Activated naive CD8-positive, alpha-beta T cell treated with anti-CD3 and anti-CD28 coated beads for 36 hours (primary cell): ENCODE results near the gene GDF2. TPM values are rescaled to one million over a fixed set of nuclear protein-coding genes. Genes with fewer than 3 reads are reported as not detected.

Experiments used
- DNase-seq: peaks from one replicate; pipeline ENCODE4 v3.0.0; 2021
- H3K27ac Mint-ChIP-seq: one replicate; pipeline ENCODE4 v1.8.0; 2022; ENCODE audit warnings: mild to moderate bottlenecking, moderate library complexity, mixed read lengths
- H3K27me3 Mint-ChIP-seq: one replicate; pipeline ENCODE4 v1.8.0; 2022; ENCODE audit warnings: mild to moderate bottlenecking, mixed read lengths
- H3K36me3 Mint-ChIP-seq: one replicate; pipeline ENCODE4 v1.8.0; 2021; ENCODE audit warnings: mild to moderate bottlenecking, mixed read lengths
- H3K4me1 Mint-ChIP-seq: one replicate; pipeline ENCODE4 v1.8.0; 2021; ENCODE audit warnings: mixed read lengths
- H3K4me3 Mint-ChIP-seq: one replicate; pipeline ENCODE4 v1.8.0; 2022; ENCODE audit warnings: mild to moderate bottlenecking, moderate library complexity, mixed read lengths
- H3K9me3 Mint-ChIP-seq: one replicate; pipeline ENCODE4 v1.8.0; 2022; ENCODE audit warnings: mixed read lengths
- total RNA-seq, 2 experiments: library from RNA; stranded (reverse); gene quantifications; one replicate each; pipeline ENCODE4 v1.2.3, GENCODE V29; 2021

The GDF2 gene
- total RNA-seq, 2 experiments from 2014 or later = not detected

DNA sequence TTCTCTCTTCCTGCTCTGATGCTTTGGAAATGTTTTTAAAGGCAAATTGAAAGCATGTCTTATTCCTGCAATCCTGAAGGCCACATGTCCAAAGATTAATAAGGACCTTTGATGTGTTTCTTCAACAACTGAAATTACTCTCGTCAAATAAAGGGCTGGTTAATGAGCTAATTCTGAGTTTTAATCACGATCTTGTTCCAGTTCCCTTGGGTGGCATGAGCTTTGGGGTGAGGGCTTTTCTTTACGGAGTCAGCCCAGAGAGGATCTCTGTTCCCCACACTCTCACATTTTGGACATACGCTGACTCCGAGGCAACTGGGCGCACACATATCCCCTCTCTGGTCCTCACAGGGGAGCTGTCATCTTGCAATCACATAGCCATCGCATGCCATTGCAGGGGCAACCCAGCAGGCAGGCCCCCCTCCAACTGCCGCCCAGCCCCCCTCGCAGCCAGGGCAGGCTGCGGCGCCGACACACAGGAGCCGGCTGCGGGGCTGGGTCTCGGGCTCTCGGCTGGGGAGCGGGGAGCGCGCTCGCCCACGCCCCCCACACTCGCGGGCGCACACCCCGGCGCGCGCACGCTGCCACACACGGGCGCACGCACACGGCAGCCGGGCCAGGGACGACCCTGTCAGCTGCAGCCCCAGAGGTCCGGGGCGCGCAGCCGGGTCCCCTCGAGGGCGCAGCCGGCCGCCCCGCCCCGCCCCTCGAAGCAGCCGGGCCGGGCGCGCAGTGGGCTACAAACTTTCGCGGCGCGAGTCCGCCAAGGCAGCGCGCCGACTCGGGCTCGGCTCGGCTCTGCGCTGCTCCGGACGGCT, 22.4 kb upstream of the GDF2 start, which contains the start of gene GDF10:
GDF10 (plus strand) TSS at position 587 of the 818 bp plus-strand sequence. CDS start 455 bp downstream, outside the sequence.
- Mint-ChIP-seq H3K27me3 (peaks cover 11% of the 10 kb centered on the region), H3K4me3 (peak within 1 kb of the TSS; percentile 79)
- peak; percentile 55 for DNase-seq

DNA sequence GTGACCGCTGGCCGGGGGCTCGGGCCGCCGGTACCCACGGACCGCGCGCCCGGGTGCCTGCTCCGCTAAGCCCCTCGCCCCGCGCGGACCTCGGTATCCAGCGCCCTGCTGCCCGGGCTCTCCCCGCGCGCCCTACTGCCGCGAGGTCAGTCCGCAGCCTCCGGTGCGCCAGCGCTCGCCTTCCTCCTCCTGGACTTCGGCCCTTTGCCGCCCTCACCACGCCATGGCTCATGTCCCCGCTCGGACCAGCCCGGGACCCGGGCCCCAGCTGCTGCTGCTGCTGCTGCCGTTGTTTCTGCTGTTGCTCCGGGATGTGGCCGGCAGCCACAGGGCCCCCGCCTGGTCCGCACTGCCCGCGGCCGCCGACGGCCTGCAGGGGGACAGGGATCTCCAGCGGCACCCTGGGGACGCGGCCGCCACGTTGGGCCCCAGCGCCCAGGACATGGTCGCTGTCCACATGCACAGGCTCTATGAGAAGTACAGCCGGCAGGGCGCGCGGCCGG, 21.8 kb upstream of the GDF2 start:
- Mint-ChIP-seq H3K4me3 (peak overlapping the region; percentile 79), H3K36me3 (no peaks in the 10 kb centered on the region), H3K9me3 (no peaks in the 10 kb centered on the region), H3K27me3 (peaks cover 11% of the 10 kb centered on the region), H3K4me1 (peaks cover 22% of the 10 kb centered on the region), H3K27ac (no peak overlapping the region)
- DNase-seq = peak; percentile 13

More for the DNA sequence above, 22.4 kb upstream of the GDF2 start, which contains the start of gene GDF10:
- H3K27ac Mint-ChIP-seq = peak within 1 kb of the TSS; percentile 15
- peaks cover 22% of the 10 kb centered on the region for H3K4me1 Mint-ChIP-seq
- H3K9me3 Mint-ChIP-seq = no peaks in the 10 kb centered on the region
- no peaks in the 10 kb centered on the region for H3K36me3 Mint-ChIP-seq

DNA sequence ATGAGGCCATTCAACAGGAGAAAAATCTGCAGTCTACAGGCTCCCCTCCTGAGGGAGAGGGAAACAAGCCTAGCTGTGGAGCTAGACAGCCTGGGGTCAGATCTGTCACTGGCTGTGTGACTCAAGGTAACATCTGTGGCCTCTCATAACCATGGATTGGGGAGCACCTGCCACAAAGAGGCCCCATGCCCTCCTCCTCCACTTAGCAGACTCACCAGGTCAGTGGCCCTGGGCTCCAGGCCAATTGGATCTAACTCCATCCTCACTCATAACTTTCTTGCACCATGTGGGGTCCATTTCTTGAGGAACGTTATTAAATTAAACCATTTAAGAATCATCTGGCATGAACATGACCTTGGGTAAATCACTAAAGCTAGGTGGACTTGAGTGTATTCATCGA, 20.4 kb upstream of the GDF2 start:
- no peak for DNase-seq
- Mint-ChIP-seq H3K9me3 (no peaks in the 10 kb centered on the region), H3K4me3 (peak overlapping the region; percentile 79), H3K27ac (no peak overlapping the region), H3K36me3 (no peaks in the 10 kb centered on the region), H3K27me3 (peaks cover 11% of the 10 kb centered on the region), H3K4me1 (peaks cover 27% of the 10 kb centered on the region)

DNA sequence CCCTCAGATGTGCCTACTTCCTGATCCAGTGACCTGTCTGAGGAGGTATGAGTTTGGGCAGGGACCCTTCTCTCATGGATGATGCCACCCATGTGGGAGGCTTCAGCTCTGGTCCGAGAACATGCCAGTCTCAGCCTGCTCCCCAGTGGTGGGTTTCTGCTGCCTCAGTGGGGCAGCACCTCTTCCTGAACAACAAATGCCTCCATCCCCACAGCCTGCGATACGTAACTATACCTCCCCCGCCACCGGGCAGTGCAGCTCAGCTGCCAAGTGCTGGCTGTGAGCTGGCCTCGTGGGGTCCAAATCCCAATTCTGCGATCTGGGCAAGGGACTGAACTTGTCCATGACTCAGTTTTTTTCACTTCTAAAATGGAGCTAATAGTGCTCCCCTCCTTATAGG, 19.1 kb upstream of the GDF2 start:
- DNase-seq = no peak
- no peak overlapping the region for H3K4me3 Mint-ChIP-seq
- H3K27ac Mint-ChIP-seq = no peak overlapping the region
- H3K9me3 Mint-ChIP-seq = no peaks in the 10 kb centered on the region
- peaks cover 11% of the 10 kb centered on the region for H3K27me3 Mint-ChIP-seq
- no peaks in the 10 kb centered on the region for H3K36me3 Mint-ChIP-seq
- peaks cover 35% of the 10 kb centered on the region for H3K4me1 Mint-ChIP-seq

DNA sequence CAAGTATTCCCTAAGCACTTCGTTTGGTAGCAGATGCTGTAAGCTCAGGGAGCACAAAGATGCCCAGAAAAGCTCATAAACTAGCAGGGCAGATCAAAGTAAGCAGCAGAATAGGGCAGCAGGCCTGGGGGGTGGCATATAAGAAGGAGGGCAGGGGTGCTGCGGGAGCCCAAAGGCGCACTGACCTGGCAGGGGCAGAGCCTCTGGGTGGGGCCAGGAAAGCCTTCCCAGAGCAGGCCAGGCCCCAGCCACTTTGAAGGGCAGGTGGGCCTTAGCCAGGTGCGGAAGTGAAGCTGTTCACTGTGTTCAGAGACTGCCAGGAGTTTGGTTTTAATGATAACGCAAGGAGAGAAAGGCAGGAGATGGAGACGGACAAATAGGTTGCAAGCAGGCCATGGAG, 18.4 kb upstream of the GDF2 start:
- H3K4me3 Mint-ChIP-seq = no peak overlapping the region
- peaks cover 11% of the 10 kb centered on the region for H3K27me3 Mint-ChIP-seq
- no peaks in the 10 kb centered on the region for H3K36me3 Mint-ChIP-seq

DNA sequence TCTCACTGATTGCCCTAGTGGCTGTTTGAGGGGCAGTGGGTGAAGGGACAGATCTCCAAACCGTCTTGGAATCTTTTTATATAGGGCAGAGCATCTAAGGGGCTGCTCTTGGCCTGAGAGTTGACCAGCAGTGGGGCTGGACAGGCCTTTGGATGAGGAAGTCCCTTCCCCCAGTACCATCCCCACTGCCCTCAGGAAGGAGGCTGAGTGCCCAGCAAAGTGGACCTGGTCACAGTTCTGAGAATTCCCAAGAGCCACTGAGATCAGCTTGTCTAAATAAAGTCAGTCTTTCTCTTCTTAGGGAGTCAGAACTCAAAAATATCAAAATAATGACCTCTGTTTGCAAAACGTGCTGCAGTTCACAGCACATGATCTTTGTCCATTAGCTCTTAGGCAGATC, 16.7 kb upstream of the GDF2 start:
- H3K4me1 Mint-ChIP-seq = peaks cover 29% of the 10 kb centered on the region
- H3K36me3 Mint-ChIP-seq = no peaks in the 10 kb centered on the region
- no peak for DNase-seq
- no peak overlapping the region for H3K4me3 Mint-ChIP-seq
- H3K27ac Mint-ChIP-seq = no peak overlapping the region
- H3K9me3 Mint-ChIP-seq = no peaks in the 10 kb centered on the region
- peaks cover 5% of the 10 kb centered on the region for H3K27me3 Mint-ChIP-seq

More for the DNA sequence above, 18.4 kb upstream of the GDF2 start:
- Mint-ChIP-seq H3K4me1 (peaks cover 35% of the 10 kb centered on the region), H3K9me3 (no peaks in the 10 kb centered on the region), H3K27ac (no peak overlapping the region)
- no peak for DNase-seq

DNA sequence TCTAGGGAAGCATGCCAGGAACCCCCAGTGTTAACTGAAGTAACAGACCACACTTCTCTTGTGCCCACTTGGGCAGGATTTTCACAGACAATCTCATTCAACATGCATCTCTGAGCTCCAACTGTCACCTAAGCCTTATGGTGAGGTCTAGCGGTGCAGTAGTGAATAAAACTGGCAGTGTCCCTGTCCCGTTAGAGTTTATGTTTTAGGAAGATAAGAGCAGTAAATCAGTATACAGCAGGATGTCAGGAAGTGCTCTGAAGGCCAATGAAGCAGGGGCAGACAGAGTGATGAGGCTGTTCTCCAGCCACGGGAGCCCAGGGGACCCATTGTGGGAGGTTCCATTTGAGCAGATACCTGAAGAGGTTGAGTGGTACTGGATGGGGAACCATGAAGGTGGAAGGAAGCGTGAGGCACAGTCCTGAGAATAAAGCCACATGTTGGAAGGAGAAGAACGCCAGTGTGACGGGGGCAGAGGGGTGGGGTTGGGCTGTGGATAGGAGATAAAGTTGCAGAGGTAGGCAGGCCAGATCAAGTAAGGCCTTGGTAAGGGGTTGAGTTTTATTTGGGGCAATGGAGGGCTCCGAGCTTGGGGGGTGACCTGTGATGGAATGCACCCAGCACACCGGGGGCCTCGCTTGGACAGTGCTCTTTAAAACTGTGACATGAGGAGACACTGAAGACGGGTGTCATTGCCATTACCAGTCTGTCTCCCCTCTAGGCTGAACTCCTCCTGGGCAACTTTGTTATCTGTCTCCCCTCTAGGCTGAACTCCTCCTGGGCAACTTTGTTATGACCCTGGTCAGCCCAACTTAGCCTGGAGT, 15.7 kb upstream of the GDF2 start:
- H3K4me1 Mint-ChIP-seq = peaks cover 36% of the 10 kb centered on the region
- H3K27ac Mint-ChIP-seq = no peak overlapping the region
- no peak for DNase-seq
- no peak overlapping the region for H3K4me3 Mint-ChIP-seq
- no peaks in the 10 kb centered on the region for H3K36me3 Mint-ChIP-seq
- no peaks in the 10 kb centered on the region for H3K9me3 Mint-ChIP-seq
- H3K27me3 Mint-ChIP-seq = no peaks in the 10 kb centered on the region

DNA sequence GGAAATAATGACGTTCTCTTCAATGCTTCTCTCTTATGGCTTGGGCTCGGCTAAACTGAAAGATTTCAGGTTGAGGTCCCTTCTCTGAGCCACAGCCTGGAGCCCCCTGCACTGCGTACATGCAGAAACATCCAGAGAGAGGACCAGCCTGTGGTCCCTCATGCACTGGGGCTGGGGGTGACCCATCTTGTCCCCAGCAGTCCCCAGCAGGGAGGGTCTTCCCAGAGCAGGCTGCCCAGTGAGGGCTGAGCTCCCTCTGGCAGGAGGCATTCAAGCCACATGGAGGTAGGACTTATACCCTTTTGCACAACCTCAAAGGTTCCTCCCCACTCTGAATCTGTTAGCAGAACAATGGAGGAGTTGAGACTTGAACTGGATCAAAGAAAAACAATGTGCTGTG, 14.9 kb upstream of the GDF2 start:
- Mint-ChIP-seq H3K27me3 (no peaks in the 10 kb centered on the region), H3K27ac (no peak overlapping the region), H3K4me1 (peaks cover 35% of the 10 kb centered on the region), H3K4me3 (no peak overlapping the region), H3K36me3 (no peaks in the 10 kb centered on the region), H3K9me3 (no peaks in the 10 kb centered on the region)
- DNase-seq = no peak

DNA sequence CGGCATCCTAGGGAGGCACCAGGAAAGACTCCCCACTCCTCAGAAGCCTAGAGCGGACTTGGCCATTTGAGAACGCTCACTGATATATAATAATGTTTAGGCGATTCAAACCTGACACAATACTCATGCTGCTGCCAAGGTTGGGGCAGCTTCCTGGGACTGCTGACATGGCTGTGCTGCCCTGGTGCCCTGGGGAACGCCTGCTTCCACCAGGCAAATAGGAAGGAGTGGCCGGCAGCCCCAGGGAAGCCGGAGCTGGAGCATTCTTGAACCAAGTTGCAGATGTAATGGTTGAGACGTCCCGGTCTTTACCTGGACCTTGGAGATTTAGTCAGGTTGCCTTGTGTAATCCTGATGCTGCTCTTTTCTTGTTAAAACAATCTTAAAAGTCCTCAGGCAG, 13.5 kb upstream of the GDF2 start:
- no peak overlapping the region for H3K27ac Mint-ChIP-seq
- H3K36me3 Mint-ChIP-seq = no peaks in the 10 kb centered on the region
- H3K9me3 Mint-ChIP-seq = no peaks in the 10 kb centered on the region
- no peak for DNase-seq
- no peaks in the 10 kb centered on the region for H3K27me3 Mint-ChIP-seq
- no peak overlapping the region for H3K4me3 Mint-ChIP-seq
- peaks cover 31% of the 10 kb centered on the region for H3K4me1 Mint-ChIP-seq

DNA sequence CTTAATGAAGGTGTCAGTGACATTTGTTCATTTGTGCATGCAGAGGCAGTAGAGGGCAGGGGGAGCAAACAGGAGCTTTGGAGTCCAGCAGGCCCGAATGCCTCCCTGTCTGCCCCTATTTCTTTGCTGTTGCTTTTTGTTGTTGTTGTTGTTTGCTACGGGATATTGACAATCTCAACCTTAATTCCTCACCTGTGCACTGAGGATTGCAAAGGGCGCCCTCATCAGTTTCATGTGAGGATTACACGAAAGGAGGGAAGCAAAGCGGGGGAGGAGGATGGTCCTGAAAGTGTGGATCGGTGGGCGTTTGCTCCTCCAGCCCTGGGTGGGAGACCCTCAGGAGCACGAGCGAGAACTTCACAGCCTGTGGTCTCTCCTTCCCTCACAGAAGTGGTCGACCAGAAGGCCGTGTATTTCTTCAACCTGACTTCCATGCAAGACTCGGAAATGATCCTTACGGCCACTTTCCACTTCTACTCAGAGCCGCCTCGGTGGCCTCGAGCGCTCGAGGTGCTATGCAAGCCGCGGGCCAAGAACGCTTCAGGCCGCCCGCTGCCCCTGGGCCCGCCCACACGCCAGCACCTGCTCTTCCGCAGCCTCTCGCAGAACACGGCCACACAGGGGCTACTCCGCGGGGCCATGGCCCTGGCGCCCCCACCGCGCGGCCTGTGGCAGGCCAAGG, 12.7 kb upstream of the GDF2 start:
- no peaks in the 10 kb centered on the region for H3K27me3 Mint-ChIP-seq
- no peaks in the 10 kb centered on the region for H3K9me3 Mint-ChIP-seq
- no peaks in the 10 kb centered on the region for H3K36me3 Mint-ChIP-seq
- peaks cover 31% of the 10 kb centered on the region for H3K4me1 Mint-ChIP-seq
- H3K4me3 Mint-ChIP-seq = no peak overlapping the region
- no peak for DNase-seq
- H3K27ac Mint-ChIP-seq = no peak overlapping the region

DNA sequence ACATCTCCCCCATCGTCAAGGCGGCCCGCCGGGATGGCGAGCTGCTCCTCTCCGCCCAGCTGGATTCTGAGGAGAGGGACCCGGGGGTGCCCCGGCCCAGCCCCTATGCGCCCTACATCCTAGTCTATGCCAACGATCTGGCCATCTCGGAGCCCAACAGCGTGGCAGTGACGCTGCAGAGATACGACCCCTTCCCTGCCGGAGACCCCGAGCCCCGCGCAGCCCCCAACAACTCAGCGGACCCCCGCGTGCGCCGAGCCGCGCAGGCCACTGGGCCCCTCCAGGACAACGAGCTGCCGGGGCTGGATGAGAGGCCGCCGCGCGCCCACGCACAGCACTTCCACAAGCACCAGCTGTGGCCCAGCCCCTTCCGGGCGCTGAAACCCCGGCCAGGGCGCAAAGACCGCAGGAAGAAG, 12.2 kb upstream of the GDF2 start:
- Mint-ChIP-seq H3K9me3 (no peaks in the 10 kb centered on the region), H3K27me3 (no peaks in the 10 kb centered on the region), H3K36me3 (no peaks in the 10 kb centered on the region), H3K27ac (no peak overlapping the region), H3K4me1 (peaks cover 31% of the 10 kb centered on the region), H3K4me3 (no peak overlapping the region)
- DNase-seq = no peak

DNA sequence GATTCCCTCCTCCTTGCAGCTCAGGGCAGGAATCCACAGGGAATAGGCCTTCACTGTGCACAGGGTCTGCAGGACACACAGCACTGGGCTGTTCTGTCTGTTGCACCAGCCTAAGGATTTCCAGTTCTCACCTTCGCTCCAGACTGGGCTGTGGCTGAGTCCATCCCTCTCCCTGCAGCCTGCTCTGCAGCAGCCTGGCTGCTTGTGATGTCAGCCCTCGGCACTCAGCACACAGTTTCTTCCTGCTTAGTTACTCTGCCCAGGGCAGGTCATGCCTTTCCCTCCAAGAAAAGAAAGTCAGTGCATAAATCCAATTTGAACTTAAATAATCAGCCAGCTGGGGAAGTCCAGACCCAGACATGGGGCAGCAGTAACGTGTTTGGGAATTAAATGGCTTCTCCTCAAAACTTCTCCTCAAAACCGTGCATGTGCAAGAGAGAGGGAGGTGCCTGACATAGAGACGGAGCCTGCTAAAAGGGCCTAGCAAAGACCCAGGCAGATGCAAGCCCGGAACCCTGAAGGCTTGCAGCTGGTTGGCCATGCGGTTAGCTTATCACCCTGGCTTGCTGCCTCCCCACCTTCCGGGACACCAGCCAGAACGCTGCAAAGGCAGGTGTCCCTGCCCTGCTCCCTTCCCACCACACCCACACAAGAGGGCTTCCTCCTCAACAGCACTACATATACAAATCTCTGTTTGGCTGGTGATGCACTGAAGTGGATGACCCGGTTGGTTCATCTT, 10.9 kb upstream of the GDF2 start:
- peaks cover 30% of the 10 kb centered on the region for H3K4me1 Mint-ChIP-seq
- H3K4me3 Mint-ChIP-seq = no peak overlapping the region
- H3K27ac Mint-ChIP-seq = peak overlapping the region; percentile 69
- H3K36me3 Mint-ChIP-seq = no peaks in the 10 kb centered on the region
- no peaks in the 10 kb centered on the region for H3K27me3 Mint-ChIP-seq
- DNase-seq = peak; percentile 34
- H3K9me3 Mint-ChIP-seq = no peaks in the 10 kb centered on the region

DNA sequence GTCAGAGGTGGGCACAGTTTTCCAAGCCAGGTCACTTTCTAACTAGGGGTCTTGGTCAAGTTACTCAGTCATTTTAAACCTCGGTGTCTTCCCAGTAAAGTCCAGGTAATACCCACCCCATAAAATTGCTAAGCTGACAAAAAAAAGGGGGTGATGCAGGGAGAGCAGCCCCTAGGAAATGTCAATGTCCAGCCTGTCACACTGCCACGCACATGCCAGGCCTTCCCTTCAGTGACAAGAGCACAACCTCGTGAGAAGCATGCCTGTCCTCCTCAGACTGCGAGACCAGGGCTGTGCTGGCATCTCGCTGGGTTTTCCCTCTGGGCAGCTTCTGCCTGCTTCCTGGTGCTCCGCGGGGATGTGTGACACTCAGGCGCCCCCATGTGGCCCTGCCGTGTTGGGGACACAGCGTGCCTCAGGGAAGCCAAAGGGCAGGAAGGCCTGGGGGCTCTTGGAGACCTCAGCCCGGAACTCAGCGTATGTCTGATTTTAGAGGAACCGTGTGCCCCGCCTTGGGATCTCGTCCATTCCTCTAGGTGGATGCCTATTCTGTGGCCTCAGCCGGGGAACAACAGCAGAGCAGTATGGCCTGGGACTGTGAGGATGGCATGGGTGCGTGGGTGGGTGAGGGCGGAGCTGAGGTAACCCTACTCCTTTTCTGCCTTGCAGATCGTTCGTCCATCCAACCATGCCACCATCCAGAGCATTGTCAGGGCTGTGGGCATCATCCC, 10.2 kb upstream of the GDF2 start:
- H3K4me3 Mint-ChIP-seq = no peak overlapping the region
- peak; percentile 86 for DNase-seq
- peak overlapping the region; percentile 69 for H3K27ac Mint-ChIP-seq
- H3K36me3 Mint-ChIP-seq = no peaks in the 10 kb centered on the region
- no peaks in the 10 kb centered on the region for H3K27me3 Mint-ChIP-seq
- H3K9me3 Mint-ChIP-seq = no peaks in the 10 kb centered on the region
- peaks cover 24% of the 10 kb centered on the region for H3K4me1 Mint-ChIP-seq

DNA sequence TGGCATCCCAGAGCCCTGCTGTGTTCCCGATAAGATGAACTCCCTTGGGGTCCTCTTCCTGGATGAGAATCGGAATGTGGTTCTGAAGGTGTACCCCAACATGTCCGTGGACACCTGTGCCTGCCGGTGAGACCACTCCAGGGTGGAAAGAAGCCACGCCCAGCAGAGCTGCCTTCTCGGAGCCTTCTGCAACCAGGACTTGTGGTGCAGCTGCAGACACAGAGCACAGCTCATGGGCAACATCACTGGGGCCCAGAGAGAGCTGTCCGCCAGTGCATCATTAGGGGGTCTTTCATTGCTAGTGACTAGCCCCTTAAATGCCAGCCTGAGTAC, 9.6 kb upstream of the GDF2 start:
- DNase-seq = no peak
- Mint-ChIP-seq H3K36me3 (no peaks in the 10 kb centered on the region), H3K27ac (no peak overlapping the region), H3K4me3 (no peak overlapping the region), H3K27me3 (no peaks in the 10 kb centered on the region), H3K4me1 (peaks cover 20% of the 10 kb centered on the region), H3K9me3 (no peaks in the 10 kb centered on the region)
